Fibroblast of skin of right biceps (primary cell): ENCODE data around the gene FBXW8.

Source experiments
- DNase-seq: peaks from one replicate; pipeline ENCODE4 v3.0.0-alpha.2; 2013

FBXW8 gene

DNA sequence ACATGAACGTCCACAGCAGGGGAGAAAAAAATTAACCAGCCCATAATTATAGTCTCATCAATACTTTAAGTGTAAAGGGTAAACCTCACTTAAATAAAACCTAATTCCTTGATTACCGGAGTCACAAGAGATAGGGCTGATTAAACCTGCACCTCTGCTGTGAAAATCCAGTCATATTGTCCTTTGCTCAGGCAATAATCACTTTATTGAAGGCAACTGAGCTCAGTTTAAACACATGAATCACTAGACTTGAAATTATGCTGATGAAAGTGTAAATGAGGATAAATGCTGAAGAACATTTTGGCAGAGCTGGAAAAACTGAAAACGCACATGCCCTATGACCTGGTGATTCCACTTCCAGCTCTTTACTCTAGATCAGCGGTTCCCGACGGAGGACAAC lies 22.9 kb upstream of the FBXW8 start:
- no peak for DNase-seq

DNA sequence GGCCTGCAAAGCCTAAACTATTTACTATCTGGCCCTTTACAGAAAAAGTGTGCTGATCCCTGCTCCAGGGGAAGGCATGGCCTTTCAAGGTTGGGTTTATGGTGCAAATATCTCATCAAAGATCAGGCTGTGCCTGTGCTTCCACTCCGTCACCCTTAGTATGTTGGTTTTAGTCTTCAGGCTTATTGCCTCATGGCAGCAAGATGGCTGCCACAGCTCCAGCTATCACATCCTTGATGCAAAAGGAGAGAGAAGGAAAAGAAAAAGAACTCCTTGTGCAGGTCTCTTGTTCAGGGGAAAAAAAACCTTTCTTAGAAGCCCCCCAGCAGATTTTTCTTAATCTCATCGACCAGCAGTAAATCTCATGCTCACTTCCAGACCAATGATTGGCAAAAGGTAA lies 20.4 kb upstream of the FBXW8 start:
- no peak for DNase-seq

DNA sequence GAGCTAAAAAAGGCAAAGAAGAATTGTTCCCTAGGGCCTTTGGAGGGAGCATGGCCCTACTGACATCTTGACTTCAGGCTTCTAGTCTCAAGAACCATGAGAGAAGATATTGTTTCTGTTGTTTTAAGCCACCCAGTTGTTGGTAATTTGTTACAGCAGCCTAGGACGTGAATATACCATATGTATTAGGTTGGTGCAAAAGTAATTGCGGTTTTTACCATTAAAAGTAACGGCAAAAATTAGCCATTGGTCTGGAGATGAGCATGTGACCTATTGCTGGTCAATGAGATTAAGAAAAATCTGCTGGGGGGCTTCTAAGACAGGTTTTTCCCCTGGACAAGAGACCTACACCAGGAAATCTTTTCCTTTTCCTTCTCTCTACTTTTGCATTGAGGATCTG lies 19.7 kb upstream of the FBXW8 start:
- DNase-seq, result no peak

DNA sequence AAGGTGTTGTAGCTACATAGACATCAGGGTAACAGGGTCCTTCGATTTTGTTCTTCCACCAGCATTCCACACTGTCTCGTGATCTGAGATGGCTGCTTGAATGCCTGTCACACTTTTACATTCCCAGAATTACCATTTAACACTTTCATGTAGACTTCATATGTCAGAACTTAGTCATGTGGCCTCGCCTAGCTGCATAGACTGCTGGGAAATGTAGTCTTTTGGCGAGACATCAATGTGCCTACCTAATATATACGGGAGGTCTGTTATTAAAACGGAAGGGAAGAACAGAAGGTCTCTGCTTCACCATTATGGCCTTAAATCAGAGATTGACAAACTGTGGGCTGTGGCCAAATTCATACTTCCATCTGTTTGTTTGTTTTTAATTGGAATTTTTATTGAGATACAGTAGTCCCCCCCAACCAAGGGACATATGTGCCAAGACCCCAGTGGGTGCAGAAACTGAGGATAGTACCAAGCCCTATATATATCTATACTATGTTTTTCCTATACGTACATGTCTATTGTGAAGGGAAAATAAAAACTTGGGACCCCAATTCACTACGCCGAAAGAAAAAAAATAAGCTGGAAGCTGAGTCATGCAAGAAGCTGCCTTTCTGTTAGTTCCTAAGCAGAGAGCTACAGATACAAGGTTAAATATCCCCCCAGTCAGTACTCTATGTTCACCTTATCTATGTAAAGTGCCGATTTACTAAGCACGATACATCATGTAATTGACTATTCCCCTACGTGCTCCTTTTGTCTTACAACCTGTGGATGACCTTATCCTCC lies 18.2 kb upstream of the FBXW8 start:
- DNase-seq, result no peak

DNA sequence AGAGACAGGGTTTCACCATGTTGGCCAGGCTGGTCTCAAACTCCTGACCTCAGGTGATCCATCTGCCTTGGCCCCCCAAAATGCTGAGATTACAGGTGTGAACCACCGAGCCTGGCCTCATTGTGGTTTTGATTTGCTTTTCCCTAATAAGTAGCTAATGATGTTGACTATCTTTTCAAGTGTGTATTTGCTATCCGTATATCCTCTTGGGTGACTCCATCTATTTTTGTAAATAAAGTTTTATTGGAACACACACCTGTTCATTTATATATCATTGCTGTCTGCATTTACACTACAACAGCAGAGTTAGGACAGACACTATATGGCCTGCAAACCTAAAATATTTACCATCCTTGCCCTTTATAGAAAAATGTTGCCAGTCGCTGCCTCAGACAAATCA lies 15.8 kb upstream of the FBXW8 start:
- no peak for DNase-seq

- no peak for DNase-seq
These were observed 14.3 kb upstream of the FBXW8 start for GRCh38 chr12:116896411-116896924.

- DNase-seq, result no peak
These were observed 13.3 kb upstream of the FBXW8 start for GRCh38 chr12:116897476-116897875.

GRCh38 chr12:116898669-116899068 lies 12.1 kb upstream of the FBXW8 start:
- DNase-seq, result no peak

DNA sequence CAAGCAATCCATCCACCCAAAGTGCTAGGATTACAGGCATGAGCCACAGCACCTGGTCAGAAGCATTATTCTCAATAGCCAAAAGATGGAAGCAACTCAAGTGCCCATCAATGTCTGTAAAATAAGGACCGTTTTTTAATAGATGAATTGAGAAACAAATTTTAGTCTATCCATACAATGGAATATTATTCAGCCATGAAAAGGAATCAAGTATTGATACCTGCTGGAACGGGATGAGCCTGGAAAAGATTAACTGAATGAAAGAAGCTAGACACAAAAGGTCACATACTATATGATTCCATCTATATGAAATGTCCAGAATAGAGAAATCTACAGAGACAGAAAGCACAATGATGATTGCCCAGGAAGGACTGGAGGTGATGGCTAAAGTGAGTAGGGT lies 9.1 kb upstream of the FBXW8 start:
- DNase-seq, result no peak

- no peak for DNase-seq
These were observed 6.9 kb upstream of the FBXW8 start for GRCh38 chr12:116903818-116904217.

GRCh38 chr12:116906285-116906684 lies 4.5 kb upstream of the FBXW8 start:
- no peak for DNase-seq

DNA sequence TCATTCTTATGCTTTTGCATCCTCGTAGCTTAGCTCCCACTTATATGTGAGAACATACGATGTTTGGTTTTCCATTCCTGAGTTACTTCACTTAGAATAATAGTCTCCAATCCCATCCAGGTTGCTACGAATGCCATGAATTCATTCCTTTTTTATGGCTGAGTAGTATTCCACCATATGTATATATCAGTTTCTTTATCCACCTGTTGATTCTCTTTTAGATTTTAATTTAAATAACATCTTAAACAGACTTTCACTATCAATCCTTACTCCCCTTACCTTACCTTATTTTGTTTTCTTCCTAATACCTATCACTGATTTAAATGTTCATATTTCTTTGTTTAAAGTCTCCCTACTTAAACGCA lies 488 bp upstream of the FBXW8 start:
- no peak for DNase-seq

GRCh38 chr12:116915326-116915725 lies 4.6 kb downstream of the FBXW8 start:
- no peak for DNase-seq

DNA sequence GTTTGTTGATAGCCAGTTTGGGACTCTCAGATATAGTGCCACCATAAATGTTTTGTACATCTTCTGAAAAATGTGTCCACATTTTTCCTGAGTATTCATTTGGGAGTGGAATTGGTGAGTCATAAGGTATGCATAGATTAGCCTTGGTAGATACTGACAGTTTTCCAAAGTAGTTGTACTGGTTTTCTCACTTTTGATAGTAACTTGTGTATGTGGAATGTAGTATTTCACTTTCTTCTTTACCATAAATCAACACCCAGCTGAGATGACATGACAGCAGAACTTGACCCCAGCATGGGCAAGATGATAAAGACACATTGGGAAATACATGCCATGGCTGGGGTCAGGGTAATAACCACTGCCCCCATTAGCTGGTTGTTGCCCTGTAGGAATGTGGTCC lies 5.4 kb downstream of the FBXW8 start:
- DNase-seq, result peak; percentile 59

GRCh38 chr12:116916714-116917114 lies 6.0 kb downstream of the FBXW8 start:
- peak; percentile 44 for DNase-seq

DNA sequence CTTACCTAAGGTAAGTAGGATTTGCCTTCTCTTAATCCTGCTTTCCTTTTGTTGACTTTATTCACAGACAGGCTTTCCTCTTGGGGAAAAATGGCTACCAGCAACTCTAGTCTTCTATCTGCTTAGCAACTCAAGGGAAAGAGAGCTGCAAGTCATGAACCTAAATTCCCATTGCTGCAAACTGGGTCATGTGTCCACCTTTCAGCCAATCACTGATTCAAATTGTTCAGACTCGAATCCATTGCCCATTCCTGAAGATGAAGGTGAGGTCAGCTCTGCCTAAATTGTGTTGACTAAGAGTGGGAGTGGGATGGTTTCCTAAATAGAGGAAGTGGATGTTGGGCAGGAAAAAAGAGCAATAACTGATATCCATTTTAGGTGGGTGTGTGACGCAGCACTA lies 7.7 kb downstream of the FBXW8 start:
- DNase-seq, result no peak

DNA sequence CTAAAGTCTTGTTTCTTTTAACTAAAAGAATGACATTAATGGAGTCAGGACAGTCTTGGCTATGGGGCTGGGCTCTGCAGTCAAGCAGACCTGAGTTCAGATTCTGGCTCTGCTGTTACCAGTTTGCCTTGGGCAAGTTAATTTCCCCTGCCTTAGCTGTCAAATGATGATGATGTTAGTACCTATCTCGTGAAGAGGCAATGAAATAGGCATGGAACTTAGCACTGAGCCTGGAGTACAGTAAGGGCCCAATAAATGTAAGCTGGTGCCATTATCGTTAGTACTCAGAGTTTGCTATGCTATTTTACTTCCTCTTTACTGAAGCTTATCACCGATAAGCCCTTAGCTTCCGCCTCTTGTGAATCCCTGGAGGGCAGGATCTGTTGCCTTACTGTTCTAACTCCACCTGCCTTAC lies 8.5 kb downstream of the FBXW8 start:
- DNase-seq, result no peak

DNA sequence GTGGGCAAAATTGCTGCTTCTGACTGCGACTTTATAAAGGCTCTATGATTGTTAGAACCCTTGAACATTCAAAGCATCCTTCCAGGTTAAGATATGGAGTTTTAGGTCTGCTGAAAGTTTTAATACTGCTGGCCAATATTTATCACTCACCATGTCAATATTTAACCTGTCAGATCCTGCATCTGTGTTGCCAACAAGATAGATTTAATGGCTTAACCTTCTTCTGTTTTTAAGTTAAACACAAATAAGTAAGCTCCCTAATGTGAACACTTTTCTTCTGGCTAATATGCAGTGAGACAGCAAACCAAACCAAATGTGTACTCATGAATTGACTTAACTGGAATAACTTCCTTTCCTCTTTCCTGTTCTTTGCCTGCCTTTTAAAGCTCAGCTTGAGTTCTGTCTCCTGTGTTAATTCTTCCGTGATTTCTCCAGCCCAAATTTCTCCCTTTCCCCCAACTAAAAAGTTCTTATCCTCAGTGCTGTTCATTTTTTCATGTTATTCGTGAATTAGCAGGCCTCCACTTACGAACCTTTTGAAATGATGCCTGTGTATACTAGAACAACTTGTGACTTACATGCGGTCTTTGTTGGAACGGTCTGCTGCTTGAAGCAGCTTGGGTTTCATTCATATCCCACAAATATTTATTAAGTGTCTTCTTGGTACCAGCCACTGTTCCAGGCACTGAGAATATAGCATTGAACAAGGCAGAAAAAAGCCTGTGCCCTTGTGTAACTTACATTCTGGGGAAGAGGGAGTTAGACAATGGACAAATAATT lies 9.1 kb downstream of the FBXW8 start:
- DNase-seq, result no peak

DNA sequence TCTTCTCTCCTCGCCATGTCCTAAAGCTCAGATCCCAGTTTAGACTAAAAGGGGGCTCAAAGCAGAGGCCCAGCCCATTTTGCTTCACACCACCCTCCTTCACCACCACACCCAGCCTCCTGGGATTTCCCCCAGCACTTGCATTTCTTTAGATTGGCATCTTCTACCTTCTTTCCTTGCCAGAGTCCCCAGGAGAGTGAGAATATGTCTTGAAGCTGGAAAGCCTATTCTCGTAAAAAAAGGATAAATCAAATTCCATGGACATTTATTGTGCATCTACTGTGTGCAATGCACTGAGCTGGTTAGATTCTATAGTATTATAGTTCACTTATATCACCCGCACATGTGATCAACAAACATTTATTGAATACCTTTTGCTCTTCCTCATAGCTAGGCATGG lies 10.2 kb downstream of the FBXW8 start:
- no peak for DNase-seq

GRCh38 chr12:116922194-116922897 lies 11.6 kb downstream of the FBXW8 start:
- peak; percentile 28 for DNase-seq

DNA sequence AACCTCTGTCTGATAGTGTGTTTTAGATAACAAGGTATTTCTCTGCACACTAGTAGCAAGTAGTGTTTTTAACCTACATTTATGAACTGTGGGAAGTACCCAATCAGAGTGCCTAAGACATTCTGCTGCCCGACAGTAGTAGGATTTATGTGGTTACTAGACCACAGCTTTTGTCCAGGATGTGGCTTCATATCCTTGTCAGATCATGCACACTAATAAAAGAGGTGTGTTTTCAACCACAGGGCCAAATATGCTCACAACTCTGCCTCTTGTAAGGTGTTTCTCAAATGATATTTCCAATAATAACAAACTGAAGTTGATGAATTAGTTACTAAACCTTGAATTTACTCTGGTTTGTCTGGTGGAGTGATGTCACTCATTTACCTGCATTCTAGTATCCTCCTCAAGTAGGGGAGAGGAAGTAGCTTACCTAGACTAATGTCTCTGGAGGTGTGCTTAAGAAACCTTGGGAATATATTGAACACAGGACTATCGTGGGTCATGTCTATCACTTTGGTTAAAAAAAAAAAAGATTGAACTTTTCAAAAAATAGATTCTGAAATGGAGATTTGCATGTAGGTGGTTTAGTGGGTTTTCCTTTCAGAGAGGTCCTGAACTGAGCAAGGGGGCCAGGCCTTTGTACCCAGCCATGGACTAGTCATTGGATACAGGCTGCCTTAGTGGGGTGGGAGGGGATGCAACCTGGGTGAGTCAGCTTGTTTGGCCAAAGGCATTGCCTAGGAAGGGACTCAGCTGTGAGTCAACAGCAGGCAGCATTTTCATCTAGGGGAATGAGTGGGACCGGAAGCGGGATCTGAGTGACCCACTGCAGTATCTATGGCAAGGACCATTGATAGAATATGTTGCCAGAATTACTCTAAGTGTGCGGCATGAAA lies 14.1 kb downstream of the FBXW8 start:
- peak; percentile 79 for DNase-seq
